GM06990 (cell line): ENCODE measurements around the gene MBD3L5.

Experiments used
- DNase-seq: peaks from one replicate; pipeline ENCODE4 v3.0.0-alpha.2; 2011; ENCODE audit not compliant: insufficient read length; ENCODE audit errors: extremely low read depth
- H3K27me3 ChIP-seq: replicated peaks from 2 replicates; pipeline ENCODE4 v1.6.0; 2011; ENCODE audit warnings: low read length; ENCODE audit not compliant: control insufficient read depth, insufficient read depth
- H3K36me3 ChIP-seq: 2 replicates; pipeline ENCODE4 v1.5.1; 2011; ENCODE audit warnings: low read length; ENCODE audit not compliant: control insufficient read depth, insufficient read depth
- H3K4me3 ChIP-seq: replicated peaks from 2 replicates; pipeline ENCODE4 v1.5.1; 2011; ENCODE audit warnings: low read depth, mild to moderate bottlenecking, control low read depth, low read length
- TF ChIP-seq, protein P1 (sequence below): IDR thresholded peaks from 2 replicates; pipeline ENCODE4 v1.5.1; 2011; ENCODE audit warnings: low read length, control low read depth, mild to moderate bottlenecking, inconsistent platforms; ENCODE audit not compliant: insufficient read depth, poor library complexity, severe bottlenecking

Gene MBD3L5

GRCh38 chr19:7074705-7075282 is 44.4 kb downstream of the MBD3L5 start:
- Histone ChIP-seq H3K36me3 (peaks cover 40% of the 10 kb centered on the region), H3K4me3 (no peak overlapping the region), H3K27me3 (no peaks in the 10 kb centered on the region)
- TF ChIP-seq, protein P1, sequence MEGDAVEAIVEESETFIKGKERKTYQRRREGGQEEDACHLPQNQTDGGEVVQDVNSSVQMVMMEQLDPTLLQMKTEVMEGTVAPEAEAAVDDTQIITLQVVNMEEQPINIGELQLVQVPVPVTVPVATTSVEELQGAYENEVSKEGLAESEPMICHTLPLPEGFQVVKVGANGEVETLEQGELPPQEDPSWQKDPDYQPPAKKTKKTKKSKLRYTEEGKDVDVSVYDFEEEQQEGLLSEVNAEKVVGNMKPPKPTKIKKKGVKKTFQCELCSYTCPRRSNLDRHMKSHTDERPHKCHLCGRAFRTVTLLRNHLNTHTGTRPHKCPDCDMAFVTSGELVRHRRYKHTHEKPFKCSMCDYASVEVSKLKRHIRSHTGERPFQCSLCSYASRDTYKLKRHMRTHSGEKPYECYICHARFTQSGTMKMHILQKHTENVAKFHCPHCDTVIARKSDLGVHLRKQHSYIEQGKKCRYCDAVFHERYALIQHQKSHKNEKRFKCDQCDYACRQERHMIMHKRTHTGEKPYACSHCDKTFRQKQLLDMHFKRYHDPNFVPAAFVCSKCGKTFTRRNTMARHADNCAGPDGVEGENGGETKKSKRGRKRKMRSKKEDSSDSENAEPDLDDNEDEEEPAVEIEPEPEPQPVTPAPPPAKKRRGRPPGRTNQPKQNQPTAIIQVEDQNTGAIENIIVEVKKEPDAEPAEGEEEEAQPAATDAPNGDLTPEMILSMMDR, result no peak
- no peak for DNase-seq

DNA sequence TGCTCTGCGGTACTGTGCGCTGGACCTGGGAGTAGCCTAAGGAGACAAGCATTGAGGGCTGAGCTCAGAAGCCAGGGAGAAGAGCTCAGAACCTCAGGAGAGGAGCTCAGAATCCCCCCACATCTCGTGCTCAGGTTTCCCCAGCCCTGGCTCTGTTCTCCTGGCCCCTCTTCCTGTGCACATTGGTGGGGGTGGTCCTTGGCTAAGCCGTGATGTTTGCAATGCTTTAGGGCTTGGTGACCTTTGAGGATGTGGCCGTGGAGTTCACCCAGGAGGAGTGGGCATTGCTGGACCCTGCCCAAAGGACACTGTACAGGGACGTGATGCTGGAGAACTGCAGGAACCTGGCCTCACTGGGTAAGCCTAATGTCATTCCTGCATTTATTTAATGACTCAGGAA is 45.8 kb downstream of the MBD3L5 start:
- Histone ChIP-seq H3K36me3 (peaks cover 52% of the 10 kb centered on the region), H3K4me3 (no peak overlapping the region), H3K27me3 (no peaks in the 10 kb centered on the region)
- TF ChIP-seq, protein P1, result no peak
- DNase-seq, result no peak

- TF ChIP-seq, protein P1, result no peak
- Histone ChIP-seq H3K4me3 (no peak overlapping the region), H3K36me3 (peaks cover 59% of the 10 kb centered on the region), H3K27me3 (no peaks in the 10 kb centered on the region)
- no peak for DNase-seq
Observed at GRCh38 chr19:7078008-7078407, 47.6 kb downstream of the MBD3L5 start.
